IPS-NIHi11 (cell line): ENCODE data around the gene SYNGAP1.

ENCODE experiments used
- DNase-seq: peaks from one replicate; pipeline ENCODE4 v3.0.0; 2012; ENCODE audit warnings: mixed read lengths, low spot score

Gene SYNGAP1

DNA sequence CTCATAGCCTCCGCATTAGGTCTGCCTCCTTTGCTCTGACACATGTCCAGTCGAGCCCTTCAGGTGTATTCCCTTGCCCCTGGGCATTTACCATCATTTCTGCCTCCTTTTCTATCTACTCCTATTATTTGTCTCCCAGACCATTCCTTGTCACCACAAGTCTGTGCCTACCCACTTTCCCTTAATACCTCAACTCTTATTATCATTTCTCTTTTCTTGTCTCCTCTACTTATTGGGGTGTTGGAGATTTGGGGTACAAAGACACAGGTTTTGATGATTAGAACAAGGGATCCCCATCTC is 1.4 kb downstream of the SYNGAP1 start:
- no peak for DNase-seq

DNA sequence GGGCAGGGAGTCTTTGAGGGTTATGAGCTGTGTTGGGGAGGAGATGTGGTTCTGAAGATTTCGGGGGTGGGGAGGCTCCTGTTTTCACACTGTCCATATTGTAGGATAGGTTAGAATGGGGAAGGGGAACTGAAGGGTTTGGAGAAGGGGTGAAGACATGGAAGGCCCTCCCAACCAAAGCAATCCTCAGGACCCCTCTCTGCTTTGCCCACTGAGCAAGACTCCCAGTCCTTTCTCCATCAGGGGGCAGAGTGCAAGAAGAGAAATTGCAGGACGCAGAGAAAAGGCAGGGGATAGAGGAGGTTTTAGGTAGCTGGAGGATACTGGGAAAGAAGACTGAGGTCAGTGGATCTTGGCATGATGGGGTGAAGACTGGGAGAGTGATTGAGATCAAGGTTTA is 3.9 kb downstream of the SYNGAP1 start:
- no peak for DNase-seq

DNA sequence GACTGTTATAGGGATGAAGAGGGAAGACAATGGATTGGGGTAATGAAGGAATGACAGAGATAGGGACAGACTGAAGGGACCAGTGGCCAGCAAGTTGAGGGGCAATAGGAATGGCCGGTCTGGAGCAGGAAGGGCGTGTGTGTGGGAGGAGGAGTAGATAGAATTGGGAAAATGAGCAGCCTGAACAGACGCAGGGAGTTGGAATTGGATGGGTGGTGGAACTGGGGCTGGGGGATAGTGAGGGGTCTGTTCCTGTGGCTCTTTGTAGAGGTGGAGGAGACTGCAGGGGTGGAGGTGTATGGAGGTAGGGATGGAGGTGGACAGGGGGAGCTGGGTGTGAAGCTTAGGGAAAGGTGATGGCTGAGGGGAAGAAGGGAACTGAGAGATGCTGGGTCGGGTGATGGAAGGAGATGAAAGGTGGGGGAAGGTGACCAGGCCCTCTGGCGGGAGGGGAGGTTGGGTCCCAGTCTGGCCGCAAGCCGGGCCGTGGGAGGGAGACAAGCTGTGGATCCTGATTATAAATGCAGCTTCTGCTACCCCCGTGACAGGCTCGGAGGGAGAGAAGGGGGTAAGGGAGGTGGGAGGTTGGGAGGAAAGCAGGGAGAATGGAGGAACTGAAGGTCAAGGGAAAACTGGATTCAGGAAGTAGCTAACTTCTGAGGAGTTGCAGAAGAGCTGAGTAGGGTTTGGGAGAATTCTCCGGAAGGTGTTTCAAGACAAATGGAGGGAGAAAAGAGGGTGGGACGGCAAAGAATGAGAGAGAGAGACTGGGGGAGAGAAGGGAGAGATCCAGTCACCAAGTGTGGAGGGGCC is 5.2 kb downstream of the SYNGAP1 start:
- no peak for DNase-seq

DNA sequence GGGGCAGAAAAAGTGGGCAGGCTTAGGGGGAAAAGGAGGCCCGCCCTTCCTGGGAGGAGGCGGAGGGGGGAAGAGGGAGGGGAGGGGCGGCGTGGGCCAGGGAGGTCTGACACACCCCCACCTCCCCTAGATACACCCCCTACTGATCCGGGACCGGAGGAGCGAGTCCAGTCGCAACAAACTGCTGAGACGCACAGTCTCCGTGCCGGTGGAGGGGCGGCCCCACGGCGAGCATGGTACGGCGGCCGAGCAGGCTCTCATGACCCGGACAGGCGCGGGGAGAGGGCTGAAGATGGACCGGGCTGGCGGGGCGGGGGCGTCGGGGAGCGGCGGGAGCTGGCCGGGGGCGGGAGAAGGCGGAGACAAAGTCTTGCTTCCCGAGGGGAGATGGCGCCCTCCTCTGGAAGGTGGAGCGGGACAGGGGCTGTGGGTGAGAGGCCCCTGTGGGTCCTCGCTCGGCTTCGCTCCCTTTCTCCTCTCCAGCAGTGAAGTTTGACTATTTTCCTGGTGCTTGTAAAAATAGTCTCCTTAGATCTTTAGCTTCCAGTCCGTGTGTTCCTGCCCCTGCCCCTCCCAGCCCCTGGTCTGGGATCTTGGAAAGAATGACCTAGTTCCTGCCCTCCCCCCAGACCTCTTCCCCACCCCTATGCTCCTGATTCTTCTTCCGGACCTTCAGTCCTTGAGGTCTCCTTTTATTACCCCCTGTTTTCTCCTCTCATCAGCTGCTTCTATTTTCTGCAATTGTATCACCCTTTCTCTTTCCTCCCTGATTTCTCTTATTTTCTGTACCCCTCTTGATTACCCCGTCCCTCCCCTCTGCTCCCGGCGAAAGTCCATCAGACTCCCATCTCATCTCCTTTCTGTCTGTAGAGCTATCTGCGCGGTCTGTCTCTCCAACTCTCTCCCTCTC is 6.1 kb downstream of the SYNGAP1 start:
- peak; percentile 83 for DNase-seq

DNA sequence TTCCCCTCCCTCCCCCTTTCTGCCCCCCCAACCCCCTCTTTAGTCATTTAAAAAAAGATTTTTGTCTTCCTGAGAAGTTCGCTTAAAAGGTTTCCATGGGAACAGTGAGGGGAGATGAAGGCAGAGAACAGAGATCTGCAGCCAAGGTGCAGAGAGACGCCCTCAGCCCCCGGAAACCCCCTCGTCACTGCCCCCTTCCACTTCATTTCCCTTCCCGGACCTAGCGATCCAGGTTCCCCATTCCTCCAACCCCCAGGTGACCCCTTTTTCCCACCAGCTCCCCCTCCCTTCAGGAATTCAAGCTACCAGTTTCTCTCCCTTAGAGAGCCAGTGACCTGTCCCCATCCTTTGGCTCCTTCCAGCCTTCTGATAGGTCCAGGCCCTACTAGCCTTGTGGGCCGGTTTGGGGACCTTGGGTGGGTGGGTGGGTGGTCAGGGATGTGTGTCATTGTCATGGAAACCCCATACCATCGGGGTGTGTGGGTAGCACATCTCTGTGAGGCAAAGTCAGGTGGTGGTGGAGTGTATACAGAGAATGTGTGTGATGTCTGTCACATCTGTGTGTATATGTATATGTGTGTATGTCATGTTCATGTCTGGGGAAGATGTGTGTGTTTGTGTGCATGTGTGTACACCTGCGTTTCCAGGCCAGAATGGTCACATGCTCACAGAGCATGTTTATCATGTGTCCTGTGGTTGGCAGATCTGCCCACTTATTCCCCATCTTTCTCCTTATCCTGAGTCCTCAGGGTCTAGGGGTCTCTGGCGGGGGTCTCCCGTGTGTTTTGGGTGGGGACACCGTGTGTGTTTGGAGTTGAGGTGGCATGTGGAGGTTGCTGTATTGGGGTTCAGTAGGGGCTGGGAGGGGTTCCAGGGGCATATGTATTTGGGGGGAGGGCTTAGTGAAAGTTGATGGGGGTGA is 7.0 kb downstream of the SYNGAP1 start:
- no peak for DNase-seq

DNA sequence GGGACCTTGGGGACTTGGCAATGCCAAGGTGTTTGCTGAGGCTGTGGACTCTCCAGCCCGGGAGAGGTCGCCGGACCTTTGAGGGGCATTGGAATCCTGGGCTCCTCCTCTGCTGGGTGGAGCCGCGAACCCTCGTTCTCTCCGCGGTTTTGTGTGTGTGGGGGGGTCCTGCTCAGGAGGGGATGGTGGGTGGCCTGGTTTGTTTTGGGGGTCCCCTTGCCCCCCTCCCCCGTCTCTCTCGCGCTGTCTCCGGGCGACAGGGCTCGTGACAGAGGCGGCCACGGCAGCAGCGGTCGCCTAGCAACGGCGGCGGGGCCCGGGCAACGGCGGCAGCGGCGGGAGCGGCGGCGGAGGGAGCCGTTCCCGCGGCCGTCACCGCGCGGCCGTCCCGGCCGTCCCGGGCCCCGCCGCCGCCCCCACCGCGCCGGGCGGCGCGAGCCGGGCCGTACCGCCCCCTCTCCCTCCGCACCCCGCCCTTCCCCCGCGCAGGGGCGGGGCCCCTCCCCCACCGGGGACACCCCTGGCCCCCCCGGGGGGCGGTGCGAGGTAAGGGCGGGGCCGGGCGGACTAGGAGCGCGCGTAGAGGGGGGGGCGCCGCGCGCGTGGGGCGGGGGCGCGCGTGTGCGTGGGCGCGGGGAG is 7.8 kb downstream of the SYNGAP1 start:
- peak; percentile 64 for DNase-seq

DNA sequence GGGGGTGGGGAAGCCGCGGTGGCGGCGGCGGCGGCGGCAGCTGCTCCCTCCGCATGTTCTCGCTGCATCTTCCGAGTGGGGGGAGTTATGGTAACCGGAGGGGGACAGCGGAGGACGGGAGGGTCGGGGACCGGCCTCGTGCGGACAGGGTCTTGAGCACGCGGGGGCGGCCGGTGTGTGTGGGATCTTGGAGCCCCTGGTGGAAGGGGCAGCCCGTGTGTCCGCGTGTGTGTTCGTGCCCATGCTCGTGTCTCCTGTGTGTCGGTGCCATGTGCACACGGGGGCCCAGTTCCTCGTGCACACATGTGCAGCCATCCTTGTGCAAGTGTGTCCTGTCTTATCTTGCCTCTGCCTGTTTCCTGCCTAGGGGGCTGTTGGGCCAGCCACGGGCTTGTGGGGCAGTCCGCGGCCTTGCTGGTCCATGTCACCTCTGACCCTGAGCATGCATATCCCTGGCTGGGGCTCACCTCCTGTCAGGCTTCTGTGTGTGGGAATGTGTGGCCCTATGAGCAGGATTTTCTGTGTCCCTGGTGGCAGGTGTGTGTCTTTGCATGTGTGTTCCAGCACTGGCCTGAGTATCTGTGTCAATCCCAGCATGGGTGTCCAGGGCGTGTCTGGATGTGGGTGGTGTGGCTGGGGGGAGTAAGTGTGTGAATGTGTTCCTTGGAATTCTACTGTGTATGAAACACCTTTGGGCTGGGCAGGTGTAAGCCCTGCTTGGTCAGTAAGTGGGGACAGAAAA is 8.5 kb downstream of the SYNGAP1 start:
- no peak for DNase-seq

DNA sequence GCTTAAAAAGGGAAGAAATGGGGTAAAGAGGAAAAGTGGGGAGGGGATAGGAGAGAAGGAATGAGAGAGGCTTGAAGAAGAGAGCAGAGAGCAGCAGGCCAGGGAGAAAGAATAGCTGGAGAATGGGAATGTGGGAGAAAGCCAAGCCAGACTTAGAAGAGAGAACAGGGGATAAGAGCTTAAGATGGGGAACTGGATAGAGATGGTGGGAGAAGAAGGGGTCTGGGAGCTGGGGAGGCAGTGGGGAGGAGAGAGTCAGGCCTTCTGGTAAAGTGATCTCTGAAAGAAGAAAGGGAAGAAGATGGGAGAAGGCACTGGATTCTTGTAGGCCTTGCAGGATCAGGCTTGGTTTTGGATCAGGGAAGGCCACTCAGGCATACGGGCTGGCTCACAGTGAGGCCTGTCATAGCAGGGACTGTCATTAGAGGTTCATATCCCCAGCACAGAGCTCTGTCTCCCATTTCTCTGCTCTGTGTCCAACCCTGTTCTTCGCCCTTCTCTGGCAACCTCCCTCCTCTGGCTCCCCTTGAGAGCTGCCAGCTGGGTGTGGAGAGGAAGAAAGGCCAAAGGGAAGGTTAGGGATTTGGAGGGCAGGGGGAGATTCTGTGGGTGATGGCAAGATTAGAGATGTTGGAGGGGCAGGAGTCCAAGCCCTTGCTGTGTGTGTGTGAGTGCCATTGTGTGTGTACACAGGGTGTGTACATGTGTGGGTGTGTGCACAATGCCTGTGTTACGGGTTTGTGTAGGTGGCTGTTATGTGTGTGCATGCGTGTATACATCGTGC is 9.3 kb downstream of the SYNGAP1 start:
- no peak for DNase-seq

DNA sequence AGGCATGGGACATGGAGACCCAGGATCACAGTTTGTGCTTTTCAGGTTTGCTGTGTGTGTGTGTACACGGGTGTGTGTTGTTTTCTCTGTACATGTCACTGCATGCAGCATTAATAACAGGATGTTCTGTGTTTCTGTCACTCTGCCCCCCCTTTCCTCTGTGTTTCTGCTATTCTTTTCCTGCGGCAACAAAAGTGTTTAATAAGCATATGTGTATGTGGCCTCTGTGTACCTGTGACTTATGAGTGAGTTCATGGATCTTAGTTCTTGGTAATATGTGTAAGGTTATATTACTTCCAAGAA is 9.8 kb downstream of the SYNGAP1 start:
- no peak for DNase-seq

DNA sequence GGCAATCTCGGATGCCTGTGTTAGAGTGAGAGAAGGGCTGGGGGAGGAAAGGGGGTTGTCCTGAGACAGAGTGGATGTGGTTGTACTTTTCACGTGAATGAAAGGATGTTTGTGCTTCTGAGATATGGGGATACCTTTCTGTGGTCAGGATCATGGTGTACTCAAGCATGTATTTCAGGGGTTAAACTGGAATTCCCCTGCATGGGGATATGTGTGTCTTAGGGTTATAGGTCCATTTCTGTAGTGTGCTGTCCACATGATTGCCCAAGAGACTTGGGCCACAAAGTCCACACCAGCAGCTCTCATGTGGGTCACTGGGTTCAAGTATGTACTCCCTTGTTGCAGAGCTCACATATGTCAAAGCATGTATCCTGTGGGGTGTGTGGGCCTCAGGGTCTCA is 10.5 kb downstream of the SYNGAP1 start:
- no peak for DNase-seq

DNA sequence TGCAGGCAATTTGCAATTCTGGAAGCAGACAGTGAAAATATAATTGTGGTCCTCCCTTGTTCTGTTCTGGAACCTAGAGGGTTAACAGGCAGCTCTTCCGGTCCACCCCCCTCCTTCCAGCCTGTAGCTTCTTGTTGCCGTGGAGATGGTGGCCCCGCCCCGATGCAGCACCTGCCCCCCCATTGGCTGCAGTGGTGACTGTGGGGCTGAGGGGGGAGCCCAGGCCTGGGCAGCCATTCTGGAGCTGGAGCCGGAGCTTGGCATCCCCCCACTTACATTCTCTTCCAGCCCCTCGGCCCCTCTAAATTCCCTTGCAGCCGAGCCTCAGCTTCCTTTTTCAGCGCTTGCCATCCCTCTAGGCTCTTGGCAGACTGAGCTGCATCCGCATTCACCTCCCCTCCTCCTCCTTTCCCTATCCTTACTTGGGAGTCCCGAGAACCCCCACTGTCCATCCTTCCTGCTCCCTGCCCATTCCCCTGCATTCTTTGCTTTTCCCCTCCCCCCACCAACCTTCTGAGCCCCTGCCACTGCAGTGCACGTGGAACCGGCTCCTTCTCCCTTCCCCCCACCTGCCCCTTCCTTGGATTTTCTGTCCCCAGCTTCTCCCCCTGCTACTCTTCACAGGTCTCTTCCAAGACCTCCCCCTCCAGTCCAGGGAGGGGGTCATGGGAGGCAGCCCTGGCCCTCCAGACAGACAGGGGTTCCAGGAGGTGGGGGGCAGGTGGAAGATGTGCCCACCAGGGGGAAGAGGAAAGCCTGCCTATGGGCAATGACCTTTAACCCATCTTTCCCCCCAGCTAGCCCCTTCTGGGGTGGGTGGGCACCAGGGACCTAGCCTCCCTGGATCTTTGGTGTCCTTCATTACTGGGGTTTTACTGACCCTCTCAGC is 11.4 kb downstream of the SYNGAP1 start:
- DNase-seq, result peak; percentile 88

DNA sequence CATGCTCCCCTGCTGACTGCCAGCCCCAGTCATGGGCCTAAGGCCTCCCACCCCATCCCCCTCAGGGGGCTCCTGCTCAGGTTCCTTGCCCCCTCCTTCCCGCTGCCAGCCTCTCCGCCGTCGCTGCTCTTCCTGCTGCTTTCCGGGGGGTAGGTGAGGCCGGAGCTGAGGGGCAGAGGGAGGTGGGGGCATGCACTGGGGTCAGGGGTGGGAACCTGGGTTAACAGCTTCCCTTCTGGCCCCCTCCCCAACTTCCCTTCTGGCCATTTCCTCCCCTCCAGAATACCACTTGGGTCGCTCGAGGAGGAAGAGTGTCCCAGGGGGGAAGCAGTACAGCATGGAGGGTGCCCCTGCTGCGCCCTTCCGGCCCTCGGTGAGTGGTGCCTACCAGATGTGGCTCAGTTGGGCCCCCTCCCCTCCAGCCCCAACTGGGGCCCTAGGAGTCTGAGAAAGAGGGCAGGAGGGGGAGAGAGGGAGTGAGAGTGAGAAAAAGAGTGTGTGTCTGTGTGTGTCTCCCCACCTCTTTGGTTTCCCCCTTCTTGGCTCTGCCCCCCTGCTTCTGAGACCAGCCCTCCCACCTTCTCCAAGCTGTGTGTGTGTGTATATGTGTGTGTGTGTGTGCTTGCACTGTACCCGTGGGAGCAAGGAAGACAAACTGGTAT is 12.1 kb downstream of the SYNGAP1 start:
- DNase-seq, result no peak

DNA sequence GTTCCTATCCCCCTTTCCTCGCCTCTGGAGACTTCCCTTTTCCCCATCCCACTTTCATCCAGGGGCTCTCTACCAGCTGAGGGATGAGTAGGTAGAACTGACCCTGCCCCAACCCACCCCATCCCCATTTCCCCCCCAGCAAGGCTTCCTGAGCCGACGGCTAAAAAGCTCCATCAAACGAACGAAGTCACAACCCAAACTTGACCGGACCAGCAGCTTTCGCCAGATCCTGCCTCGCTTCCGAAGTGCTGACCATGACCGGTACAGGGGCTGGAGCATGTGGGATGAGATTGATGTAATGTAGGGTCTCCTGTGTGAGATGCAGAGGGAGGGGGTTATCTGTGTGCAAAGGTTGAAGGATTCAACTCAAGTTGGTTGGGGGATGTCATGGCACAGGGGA is 12.7 kb downstream of the SYNGAP1 start:
- DNase-seq, result no peak

DNA sequence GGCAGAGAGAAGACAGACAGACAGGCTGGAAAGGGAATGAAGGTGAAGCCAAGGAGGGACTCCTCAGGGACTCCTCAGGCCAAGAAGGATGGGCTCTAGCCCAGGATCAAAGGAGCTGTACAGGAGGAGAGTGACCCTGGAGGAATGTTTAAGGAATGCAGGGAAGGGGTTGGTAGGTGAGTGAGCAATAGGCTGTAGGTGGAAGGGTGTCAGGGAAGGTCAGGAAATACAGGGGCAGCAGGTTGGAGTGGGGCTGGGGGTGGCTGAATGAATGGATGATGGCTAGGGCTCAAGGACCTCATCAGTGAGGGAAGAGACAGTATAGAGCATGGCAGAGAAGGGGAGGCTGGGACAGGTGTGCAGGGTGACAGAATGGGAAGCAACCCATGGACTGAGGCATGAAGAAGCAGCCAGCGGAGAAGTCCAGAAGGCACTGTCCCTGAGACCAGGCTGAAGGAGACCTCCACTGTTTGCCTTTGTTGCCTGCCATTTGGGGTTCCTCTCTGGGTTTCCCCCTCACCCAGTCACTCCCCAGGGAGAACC is 13.2 kb downstream of the SYNGAP1 start:
- DNase-seq, result no peak

DNA sequence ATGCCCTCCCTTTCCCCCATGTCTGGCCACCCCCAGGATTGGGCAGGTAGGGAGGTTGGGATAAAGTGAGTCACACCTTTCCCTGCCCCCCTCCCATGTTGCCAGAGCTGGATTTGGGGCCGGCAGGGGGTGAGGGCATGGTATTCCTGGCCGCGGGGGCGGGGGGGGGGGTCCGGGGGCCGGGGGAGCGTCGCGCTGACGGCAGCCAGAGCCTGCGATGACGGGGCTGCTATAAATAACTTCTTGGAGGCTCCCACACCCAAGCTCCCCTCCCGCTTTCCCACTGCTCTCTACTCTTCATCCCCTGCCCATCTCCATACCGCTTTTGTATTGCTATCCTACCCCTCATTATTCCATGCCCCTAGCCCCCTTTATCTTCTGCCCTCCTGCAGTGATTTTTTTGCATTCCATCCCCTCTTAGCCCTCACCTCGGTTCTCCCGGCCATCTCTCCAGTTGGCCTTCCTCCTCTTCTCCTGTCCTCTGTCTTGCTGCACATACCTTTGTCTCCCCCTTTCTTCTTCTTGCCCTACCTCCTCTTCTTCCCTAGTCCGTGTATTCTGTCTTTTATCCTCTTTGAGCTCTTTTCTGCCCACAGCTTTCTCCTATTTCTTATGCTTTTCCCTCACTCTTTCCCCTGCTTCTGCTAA is 13.8 kb downstream of the SYNGAP1 start:
- DNase-seq, result no peak

DNA sequence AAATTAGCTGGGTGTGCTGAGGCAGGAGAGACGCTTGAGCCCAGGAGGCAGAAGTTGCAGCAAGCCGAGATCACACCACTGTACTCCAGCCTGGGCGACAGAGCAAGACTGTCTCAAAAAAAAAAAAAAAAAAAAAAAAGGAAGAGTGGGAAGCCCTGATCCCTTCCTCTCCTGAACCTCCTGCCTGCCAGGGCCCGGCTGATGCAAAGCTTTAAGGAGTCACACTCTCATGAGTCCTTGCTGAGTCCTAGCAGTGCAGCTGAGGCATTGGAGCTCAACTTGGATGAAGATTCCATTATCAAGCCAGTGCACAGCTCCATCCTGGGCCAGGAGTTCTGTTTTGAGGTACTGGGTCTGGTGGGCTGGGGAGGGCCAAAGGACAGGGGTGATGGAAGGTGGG is 15.1 kb downstream of the SYNGAP1 start:
- DNase-seq, result no peak

DNA sequence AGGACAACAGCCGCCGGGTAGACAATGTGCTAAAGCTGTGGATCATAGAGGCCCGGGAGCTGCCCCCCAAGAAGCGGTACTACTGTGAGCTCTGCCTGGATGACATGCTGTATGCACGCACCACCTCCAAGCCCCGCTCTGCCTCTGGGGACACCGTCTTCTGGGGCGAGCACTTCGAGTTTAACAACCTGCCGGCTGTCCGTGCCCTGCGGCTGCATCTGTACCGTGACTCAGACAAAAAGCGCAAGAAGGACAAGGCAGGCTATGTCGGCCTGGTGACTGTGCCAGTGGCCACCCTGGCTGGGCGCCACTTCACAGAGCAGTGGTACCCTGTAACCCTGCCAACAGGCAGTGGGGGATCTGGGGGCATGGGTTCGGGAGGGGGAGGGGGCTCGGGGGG is 17.8 kb downstream of the SYNGAP1 start:
- DNase-seq, result no peak

DNA sequence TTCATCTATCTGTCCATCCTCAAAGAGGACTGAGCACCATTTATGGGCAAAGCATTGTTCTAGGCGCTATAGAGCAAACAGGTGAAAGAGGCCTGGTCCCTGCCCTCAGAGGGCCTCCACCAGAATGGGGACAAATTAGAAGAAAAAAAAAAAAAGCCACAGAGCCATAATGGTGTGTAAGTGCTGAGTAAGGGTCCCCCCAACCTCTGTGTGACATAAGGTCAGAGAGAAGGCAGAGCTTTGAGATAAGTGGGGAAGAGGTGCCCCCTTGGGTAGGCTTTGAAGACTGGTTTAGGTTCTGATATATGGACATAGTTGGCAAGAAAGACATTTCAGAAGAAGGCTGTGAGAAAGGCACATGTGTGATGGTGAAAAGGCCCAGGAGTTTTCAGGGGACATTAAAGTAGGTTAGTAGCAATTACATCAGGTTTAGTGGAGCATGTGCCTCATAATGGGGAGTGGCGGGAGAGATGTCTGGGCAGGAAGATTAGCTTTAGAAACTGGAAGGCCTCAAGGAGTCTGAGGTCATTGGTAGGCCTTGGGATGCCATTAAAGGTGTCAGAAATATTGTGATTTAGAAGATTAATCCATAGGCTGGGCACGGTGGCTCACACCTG is 19.2 kb downstream of the SYNGAP1 start:
- no peak for DNase-seq
